PC-9 (cell line): ENCODE results near the gene KRT78. TPM values are rescaled to one million over a fixed set of nuclear protein-coding genes. Genes with fewer than 3 reads are reported as not detected.

ENCODE experiments used
- BruUV-seq: library from RNA; stranded (reverse); fragments of 400-500 nt; replicated peaks from 2 replicates; lab custom pipeline; 2021; lab: Mats Ljungman, UMichigan
- CTCF ChIA-PET: fragments of 300-600 bp; sonication (Branson Sonifier 250); formaldehyde crosslinking; loops from one replicate; lab custom pipeline; 2022; ENCODE audit warnings: antibody characterized with exemption; lab: Charles Lee
- POLR2A ChIA-PET: fragments of 300-600 bp; sonication (Branson Sonifier 250); formaldehyde crosslinking; loops from one replicate; lab custom pipeline; 2022; ENCODE audit warnings: antibody characterized with exemption; ENCODE audit not compliant: unreplicated experiment; lab: Charles Lee
- DNase-seq, 2 experiments: peaks; one replicate each; pipeline versions ENCODE4 v3.0.0 to v3.0.0-alpha.2; 2015 to 2022; ENCODE audit warnings: mixed read lengths in 1 of 2
- H2AFZ ChIP-seq: fragments of 200-600 bp; sonication (generic); 2 replicates; pipeline ENCODE4 v1.8.1; 2017; ENCODE audit warnings: antibody characterized with exemption
- H3F3A ChIP-seq: fragments of 200-600 bp; sonication (generic); 2 replicates; pipeline ENCODE4 v1.8.1; 2017; ENCODE audit warnings: antibody characterized with exemption, mild to moderate bottlenecking, low read depth; ENCODE audit not compliant: insufficient read depth
- H3K27ac ChIP-seq: fragments of 200-600 bp; sonication (generic); 2 replicates; pipeline ENCODE4 v1.6.1; 2016; ENCODE audit warnings: mixed run types
- H3K27me3 ChIP-seq: fragments of 200-600 bp; sonication (generic); 2 replicates; pipeline ENCODE4 v1.6.1; 2016; ENCODE audit warnings: low read depth, mixed run types; ENCODE audit not compliant: insufficient read depth
- H3K36me3 ChIP-seq: fragments of 200-600 bp; sonication (generic); 2 replicates; pipeline ENCODE4 v1.6.1; 2016; ENCODE audit warnings: low read depth, mixed run types
- H3K4me1 ChIP-seq: fragments of 200-600 bp; sonication (generic); replicated peaks from 2 replicates; pipeline ENCODE4 v1.6.1; 2016; ENCODE audit warnings: mixed run types; ENCODE audit not compliant: insufficient read depth
- H3K4me2 ChIP-seq: fragments of 200-600 bp; sonication (generic); 2 replicates; pipeline ENCODE4 v1.6.1; 2017; ENCODE audit warnings: mixed run types
- H3K4me3 ChIP-seq: fragments of 200-600 bp; sonication (generic); 2 replicates; pipeline ENCODE4 v1.6.1; 2016; ENCODE audit warnings: mixed run types
- H3K79me2 ChIP-seq: fragments of 200-600 bp; sonication (generic); 2 replicates; pipeline ENCODE4 v1.6.1; 2017; ENCODE audit warnings: low read depth, mixed run types
- H3K9me2 ChIP-seq: fragments of 200-600 bp; sonication (generic); 2 replicates; pipeline ENCODE4 v1.8.1; 2017; ENCODE audit warnings: mild to moderate bottlenecking; ENCODE audit not compliant: insufficient read depth
- H3K9me3 ChIP-seq: fragments of 200-600 bp; sonication (generic); 2 replicates; pipeline ENCODE4 v1.8.1; 2016; ENCODE audit warnings: low read depth; ENCODE audit not compliant: insufficient read depth
- H4K20me1 ChIP-seq: fragments of 200-600 bp; sonication (generic); 2 replicates; pipeline ENCODE4 v1.8.1; 2017; ENCODE audit not compliant: insufficient read depth
- CTCF ChIP-seq: fragments of 200-600 bp; sonication (generic); conservative IDR thresholded peaks from 2 replicates; pipeline ENCODE4 v1.6.1; 2017; ENCODE audit warnings: mixed run types, antibody characterized with exemption, mild to moderate bottlenecking, moderate library complexity
- EZH2 ChIP-seq: fragments of 200-600 bp; sonication (generic); IDR thresholded peaks from 2 replicates; pipeline ENCODE4 v1.8.0; 2017; ENCODE audit warnings: antibody characterized with exemption, low read depth
- intact Hi-C: fragments of 100-400 bp; cut with micrococcal nuclease; formaldehyde crosslinking; loops from one replicate; pipeline ENCODE4 v1.10.0; 2022; ENCODE audit not compliant: unreplicated experiment
- total RNA-seq: library from RNA; stranded (reverse); gene quantifications from 2 replicates; pipeline ENCODE4 v1.2.3, GENCODE V29; 2021

KRT78 gene
- total RNA-seq, 1 experiment from 2014 or later, result 1.5 TPM

- ChIA-PET POLR2A (interaction anchor here (0.5 to 1.4 kb wide), 14 partner anchors 11 to 727 kb away, joined by 3 to 10 read pairs (median 3); partner anchors contain the start of gene KRT8), CTCF (interaction anchor here (0.5 to 1.8 kb wide), 7 partner anchors 107 to 806 kb away, joined by 3 to 5 read pairs (median 3); no protein-coding TSS in a partner anchor)
- TF ChIP-seq CTCF (no peak), EZH2 (no peak)
- Histone ChIP-seq H3K4me1 (peaks cover 59% of the 10 kb centered on the region), H3K4me2 (peak overlapping the region; percentile 81), H2AFZ (no peak overlapping the region), H3K9me3 (no peaks in the 10 kb centered on the region), H4K20me1 (no peaks in the 10 kb centered on the region), H3K27me3 (no peaks in the 10 kb centered on the region), H3K36me3 (no peaks in the 10 kb centered on the region), H3K27ac (peak overlapping the region; percentile 100), H3F3A (peaks cover 38% of the 10 kb centered on the region), H3K79me2 (no peaks in the 10 kb centered on the region), H3K9me2 (no peaks in the 10 kb centered on the region), H3K4me3 (peak overlapping the region; percentile 51; the same call in 1 of the 2 replicates)
- intact Hi-C loops, result loop anchor here (1.0 to 5.0 kb wide), 5 partner anchors 477 to 731 kb away; partner anchors contain the start of gene KRT7
- peak; percentile 91 to 94 for DNase-seq
- TSS peak; percentile 95 for BruUV-seq
These were observed 25.2 kb upstream of the KRT78 start for GRCh38 chr12:52873832-52874572.

- ChIA-PET CTCF (interaction anchor here (0.5 to 1.8 kb wide), 6 partner anchors 119 to 806 kb away, joined by 3 to 5 read pairs (median 3); no protein-coding TSS in a partner anchor), POLR2A (interaction anchor here (0.6 to 1.4 kb wide), 8 partner anchors 12 to 725 kb away, joined by 3 to 10 read pairs (median 6); no protein-coding TSS in a partner anchor)
These were observed 24.7 kb upstream of the KRT78 start for GRCh38 chr12:52873513-52873831.

More at GRCh38 chr12:52873513-52873831, 24.7 kb upstream of the KRT78 start:
- Histone ChIP-seq H4K20me1 (no peaks in the 10 kb centered on the region), H3K27me3 (no peaks in the 10 kb centered on the region), H3K36me3 (no peaks in the 10 kb centered on the region), H3K4me3 (peak overlapping the region; percentile 51; the same call in 1 of the 2 replicates), H2AFZ (no peak overlapping the region), H3K9me3 (no peaks in the 10 kb centered on the region), H3K4me2 (peak overlapping the region; percentile 81), H3K27ac (peak overlapping the region; percentile 100), H3F3A (peaks cover 38% of the 10 kb centered on the region), H3K4me1 (peaks cover 54% of the 10 kb centered on the region), H3K9me2 (no peaks in the 10 kb centered on the region), H3K79me2 (no peaks in the 10 kb centered on the region)
- no peak for DNase-seq
- no TSS peak for BruUV-seq
- intact Hi-C loops, result loop anchor here (5.0 kb wide), 4 partner anchors 476 to 656 kb away; partner anchors contain the start of gene KRT7
- TF ChIP-seq CTCF (no peak), EZH2 (no peak)
